Esophagus squamous epithelium (tissue), 5 donors: ENCODE measurements around the gene C12orf57. TPM values are rescaled to one million over a fixed set of nuclear protein-coding genes. Genes with fewer than 3 reads are reported as not detected.
A peak's percentile ranks its signal among the peaks of the same experiment; 100 is the strongest.

Source experiments
- DNase-seq: peaks from one replicate; lab custom pipeline; 2025; lab: John Stamatoyannopoulos, UW
- H3K27ac ChIP-seq, 4 donors: fragments of 200-600 bp; sonication (generic); one replicate each; pipeline ENCODE4 v1.5.1; 2016 to 2019; ENCODE audit warnings: mild to moderate bottlenecking in 1 of 4
- H3K27me3 ChIP-seq, 4 donors: fragments of 200-600 bp; sonication (generic); 1 replicate in 3 of 4; 2 replicates in 1 of 4; pipeline versions ENCODE4 v1.5.1 to v1.6.0; 2017 to 2021; ENCODE audit warnings: antibody characterized with exemption in 1 of 4
- H3K36me3 ChIP-seq, 3 donors: fragments of 200-600 bp; sonication (generic); one replicate each; pipeline ENCODE4 v1.5.1; 2016 to 2019
- H3K4me1 ChIP-seq, 3 donors: fragments of 200-600 bp; sonication (generic); one replicate each; pipeline ENCODE4 v1.5.1; 2017 to 2019
- H3K4me3 ChIP-seq, 4 donors: fragments of 200-600 bp; sonication (generic); 1 replicate in 3 of 4; 2 replicates in 1 of 4; pipeline ENCODE4 v1.5.1; 2016 to 2019; ENCODE audit warnings: mild to moderate bottlenecking in 2 of 4, moderate library complexity in 1 of 4
- H3K9me3 ChIP-seq, 3 donors: fragments of 200-600 bp; sonication (generic); one replicate each; pipeline ENCODE4 v1.5.1; 2016 to 2019
- POLR2A ChIP-seq, 4 donors: fragments of 450-650 bp; IDR thresholded peaks; one replicate each; pipeline ENCODE4 v1.6.1; 2017; ENCODE audit warnings: antibody characterized with exemption in 4 of 4, mild to moderate bottlenecking in 4 of 4, moderate library complexity in 3 of 4
- WGBS, 2 donors: methylation state at CpG; one replicate each; pipeline ENCODE4 v1.1.5; 2018; 5-methylcytosine and 5-hydroxymethylcytosine counted together
- intact Hi-C: fragments of 100-400 bp; cut with DNase I; formaldehyde crosslinking; loops from one replicate; pipeline ENCODE4 v1.15.0; 2022
- total RNA-seq, 4 donors: library from RNA; depleted of rRNA; stranded (reverse); fragments of >200 nt; gene quantifications; one replicate each; pipeline ENCODE4 v1.1.0, GENCODE V29; 2016
- TF ChIP-seq, protein P1 (sequence below), 6 experiments: fragments of 450-650 bp in 4 of 6; fragments of 200-600 bp in 2 of 6; sonication (generic) in 2 of 6; IDR thresholded peaks; one replicate each; pipeline ENCODE4 v1.5.1; 2016 to 2019; ENCODE audit warnings: antibody characterized with exemption in 6 of 6, mild to moderate bottlenecking in 4 of 6, moderate library complexity in 4 of 6
- donor health status: DM: yes; HTN: yes; CAD: no.

C12orf57 gene
- total RNA-seq, 4 donors from 2014 or later, result 110 to 377 (median 156) TPM

DNA sequence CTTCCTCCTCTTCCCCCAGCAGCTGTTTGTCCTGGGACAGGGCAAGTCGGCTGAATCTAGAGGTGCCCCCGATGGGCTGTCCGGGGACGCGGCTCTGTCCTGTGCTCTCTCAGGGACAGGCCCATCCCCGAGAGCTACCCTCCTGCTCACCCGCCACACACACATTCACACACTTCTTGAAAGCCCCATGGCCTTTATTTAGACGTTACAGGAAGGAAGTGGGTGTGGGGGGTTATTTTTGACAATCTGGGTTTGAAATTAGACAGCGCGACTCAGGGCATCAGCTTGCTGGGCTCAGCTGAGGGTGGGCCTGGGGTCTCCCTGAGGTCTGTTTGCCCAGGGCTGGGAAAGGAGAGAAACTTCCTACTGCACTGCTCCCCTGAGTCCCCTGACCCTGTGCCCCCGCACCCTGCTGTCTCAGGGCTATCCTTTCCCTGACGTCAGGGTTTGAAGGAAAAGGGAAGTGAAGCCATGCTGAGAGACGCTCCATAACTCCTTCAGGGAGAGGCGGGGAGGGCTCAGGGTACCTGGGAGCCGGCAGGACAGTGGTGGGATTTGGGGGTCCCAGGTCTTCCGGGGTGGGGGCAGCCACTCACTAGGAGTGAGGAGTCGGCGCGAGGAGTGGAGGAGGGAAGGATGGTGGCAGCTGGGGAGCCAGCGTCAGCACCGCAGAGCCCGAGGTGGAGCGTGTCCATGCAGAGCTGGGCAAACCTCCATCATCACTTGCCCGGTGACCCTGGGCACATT is 15.4 kb downstream of the C12orf57 start:
- Histone ChIP-seq H3K4me1 (peaks cover 34 to 91% (median 58%) of the 10 kb centered on the region in 3 donors), H3K4me3 (peak overlapping the region in 1 of 4 donors; percentile 44), H3K27me3 (no peaks in the 10 kb centered on the region), H3K36me3 (peaks cover 0 to 34% (median 0%) of the 10 kb centered on the region in 3 donors), H3K9me3 (no peaks in the 10 kb centered on the region), H3K27ac (peak overlapping the region; percentile 50 to 95 (median 66))
- no peak for DNase-seq
- intact Hi-C loops, result no loop called here
- peak in 1 of 4 donors; percentile 62 for TF ChIP-seq POLR2A (IDR thresholded peaks at IDR 0.05)
- TF ChIP-seq, protein P1, sequence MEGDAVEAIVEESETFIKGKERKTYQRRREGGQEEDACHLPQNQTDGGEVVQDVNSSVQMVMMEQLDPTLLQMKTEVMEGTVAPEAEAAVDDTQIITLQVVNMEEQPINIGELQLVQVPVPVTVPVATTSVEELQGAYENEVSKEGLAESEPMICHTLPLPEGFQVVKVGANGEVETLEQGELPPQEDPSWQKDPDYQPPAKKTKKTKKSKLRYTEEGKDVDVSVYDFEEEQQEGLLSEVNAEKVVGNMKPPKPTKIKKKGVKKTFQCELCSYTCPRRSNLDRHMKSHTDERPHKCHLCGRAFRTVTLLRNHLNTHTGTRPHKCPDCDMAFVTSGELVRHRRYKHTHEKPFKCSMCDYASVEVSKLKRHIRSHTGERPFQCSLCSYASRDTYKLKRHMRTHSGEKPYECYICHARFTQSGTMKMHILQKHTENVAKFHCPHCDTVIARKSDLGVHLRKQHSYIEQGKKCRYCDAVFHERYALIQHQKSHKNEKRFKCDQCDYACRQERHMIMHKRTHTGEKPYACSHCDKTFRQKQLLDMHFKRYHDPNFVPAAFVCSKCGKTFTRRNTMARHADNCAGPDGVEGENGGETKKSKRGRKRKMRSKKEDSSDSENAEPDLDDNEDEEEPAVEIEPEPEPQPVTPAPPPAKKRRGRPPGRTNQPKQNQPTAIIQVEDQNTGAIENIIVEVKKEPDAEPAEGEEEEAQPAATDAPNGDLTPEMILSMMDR (IDR thresholded peaks at IDR 0.05), result no peak
- WGBS, 2 donors, result 35 to 66% methylated on average over 8 to 13 of the region's 24 CpGs

DNA sequence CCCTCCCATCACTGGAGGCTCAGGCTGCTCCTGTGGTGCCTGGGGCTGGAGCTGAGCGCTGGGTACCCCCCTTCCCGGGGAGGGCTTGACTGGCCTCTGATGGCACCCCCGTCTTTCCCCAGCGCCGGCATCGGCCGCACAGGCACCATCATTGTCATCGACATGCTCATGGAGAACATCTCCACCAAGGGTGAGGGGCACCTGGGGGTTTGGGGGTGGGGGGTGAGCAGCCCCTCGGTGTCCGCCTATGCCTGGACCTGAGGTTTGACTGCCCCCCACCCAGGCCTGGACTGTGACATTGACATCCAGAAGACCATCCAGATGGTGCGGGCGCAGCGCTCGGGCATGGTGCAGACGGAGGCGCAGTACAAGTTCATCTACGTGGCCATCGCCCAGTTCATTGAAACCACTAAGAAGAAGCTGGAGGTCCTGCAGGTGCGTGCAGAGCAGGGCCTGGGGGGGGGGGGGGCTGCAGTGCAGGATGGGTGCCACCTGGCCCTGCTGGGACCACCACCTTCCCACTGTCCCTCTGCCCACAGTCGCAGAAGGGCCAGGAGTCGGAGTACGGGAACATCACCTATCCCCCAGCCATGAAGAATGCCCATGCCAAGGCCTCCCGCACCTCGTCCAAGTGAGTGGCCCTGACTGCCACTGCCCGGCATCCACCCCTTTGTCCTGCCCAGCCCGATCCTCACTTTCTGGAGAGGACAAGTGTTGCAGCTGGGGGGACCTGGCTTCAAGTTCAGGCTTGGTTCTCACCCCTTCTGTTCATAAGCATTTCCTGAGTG is 16.2 kb downstream of the C12orf57 start:
- Histone ChIP-seq H3K27ac (peak overlapping the region; percentile 54 to 99 (median 93)), H3K27me3 (no peaks in the 10 kb centered on the region), H3K4me3 (peak overlapping the region in 1 of 4 donors; percentile 44), H3K4me1 (peaks cover 34 to 91% (median 64%) of the 10 kb centered on the region in 3 donors), H3K36me3 (peaks cover 0 to 31% (median 0%) of the 10 kb centered on the region in 3 donors), H3K9me3 (no peaks in the 10 kb centered on the region)
- DNase-seq, result no peak
- WGBS, 2 donors, result 85 to 87% methylated on average over 9 to 24 of the region's 26 CpGs
- intact Hi-C loops, result no loop called here
- TF ChIP-seq, protein P1 (IDR thresholded peaks at IDR 0.05), result no peak
- TF ChIP-seq POLR2A (IDR thresholded peaks at IDR 0.05), result no peak

DNA sequence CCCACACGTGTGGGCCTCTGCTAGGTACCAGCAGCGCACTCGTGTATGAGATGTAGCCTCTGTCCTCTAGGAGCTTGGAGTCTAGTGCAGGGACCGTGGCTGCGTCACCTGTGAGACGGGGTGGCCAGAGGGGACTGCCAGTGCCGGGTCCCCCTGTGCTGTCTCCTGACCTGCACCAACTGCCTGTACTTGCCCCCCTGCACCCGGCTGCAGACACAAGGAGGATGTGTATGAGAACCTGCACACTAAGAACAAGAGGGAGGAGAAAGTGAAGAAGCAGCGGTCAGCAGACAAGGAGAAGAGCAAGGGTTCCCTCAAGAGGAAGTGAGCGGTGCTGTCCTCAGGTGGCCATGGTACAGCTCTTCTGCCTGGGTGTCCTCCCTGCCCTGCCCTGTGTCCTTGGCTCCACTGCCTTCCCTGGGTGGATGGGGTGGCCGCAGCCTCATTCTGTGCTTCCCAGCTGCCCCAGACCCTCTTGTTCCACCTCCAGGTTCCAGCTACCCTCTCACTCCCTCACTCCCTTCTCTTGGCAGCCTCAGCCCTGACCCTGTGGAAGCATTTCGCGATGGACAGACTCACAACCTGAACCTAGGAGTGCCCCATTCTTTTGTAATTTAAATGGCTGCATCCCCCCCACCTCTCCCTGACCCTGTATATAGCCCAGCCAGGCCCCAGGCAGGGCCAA is 16.9 kb downstream of the C12orf57 start:
- Histone ChIP-seq H3K9me3 (no peaks in the 10 kb centered on the region), H3K27me3 (no peaks in the 10 kb centered on the region), H3K4me3 (peak overlapping the region in 3 of 4 donors; percentile 61 to 72 (median 70)), H3K36me3 (peaks cover 0 to 30% (median 6%) of the 10 kb centered on the region in 3 donors), H3K27ac (peak overlapping the region; percentile 91 to 99 (median 96)), H3K4me1 (peaks cover 34 to 91% (median 68%) of the 10 kb centered on the region in 3 donors)
- TF ChIP-seq, protein P1 (IDR thresholded peaks at IDR 0.05), result peak in 1 of 6 experiments; percentile 16
- no peak for TF ChIP-seq POLR2A (IDR thresholded peaks at IDR 0.05)
- DNase-seq, result no peak
- intact Hi-C loops, result no loop called here
- WGBS, 2 donors, result 60 to 71% methylated on average over 4 to 8 of the region's 13 CpGs

DNA sequence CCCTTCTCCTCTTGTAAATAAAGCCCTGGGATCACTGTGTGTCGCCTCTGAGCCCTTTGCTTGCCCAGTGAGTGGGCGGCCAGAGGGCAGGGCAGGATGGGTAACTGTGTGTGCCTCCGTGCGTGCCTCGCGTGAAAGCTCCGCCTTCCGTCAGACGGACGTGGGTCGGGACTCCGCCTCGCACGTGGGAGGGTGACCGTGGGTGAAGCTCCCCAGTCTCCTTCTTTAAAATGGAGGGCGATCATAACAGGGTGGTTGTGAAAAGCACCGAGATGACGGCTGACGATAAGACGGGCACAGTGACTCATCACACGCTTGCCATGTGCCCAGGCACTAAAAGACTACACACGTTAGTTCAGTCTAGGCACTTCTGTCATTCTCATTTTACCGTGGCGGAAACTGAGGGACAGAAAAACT is 17.5 kb downstream of the C12orf57 start:
- H3K4me1 ChIP-seq, result peaks cover 34 to 91% (median 68%) of the 10 kb centered on the region in 3 donors
- no peaks in the 10 kb centered on the region for H3K27me3 ChIP-seq
- H3K4me3 ChIP-seq, result peak overlapping the region; percentile 61 to 72 (median 70)
- DNase-seq, result no peak
- H3K27ac ChIP-seq, result peak overlapping the region; percentile 91 to 99 (median 96)
- no peaks in the 10 kb centered on the region for H3K9me3 ChIP-seq
- intact Hi-C loops, result no loop called here
- WGBS, 2 donors, result 19 to 36% methylated on average over 10 to 17 of the region's 24 CpGs
- TF ChIP-seq POLR2A (IDR thresholded peaks at IDR 0.05), result peak in 1 of 4 donors; percentile 16
- TF ChIP-seq, protein P1 (IDR thresholded peaks at IDR 0.05), result no peak
- peaks cover 1 to 30% (median 8%) of the 10 kb centered on the region in 3 donors for H3K36me3 ChIP-seq
